22Rv1 (cell line): ENCODE measurements around the gene ACSF3.

Experiments used
- ZFX ChIP-seq: fragments of 450-650 bp; IDR thresholded peaks from 2 replicates; pipeline ENCODE4 v1.6.1; 2017; ENCODE audit warnings: antibody characterized with exemption, borderline replicate concordance
- TF ChIP-seq, protein P1 (sequence below): fragments of 450-650 bp; IDR thresholded peaks from 2 replicates; pipeline ENCODE4 v1.5.1; 2017; ENCODE audit warnings: mild to moderate bottlenecking

DNA sequence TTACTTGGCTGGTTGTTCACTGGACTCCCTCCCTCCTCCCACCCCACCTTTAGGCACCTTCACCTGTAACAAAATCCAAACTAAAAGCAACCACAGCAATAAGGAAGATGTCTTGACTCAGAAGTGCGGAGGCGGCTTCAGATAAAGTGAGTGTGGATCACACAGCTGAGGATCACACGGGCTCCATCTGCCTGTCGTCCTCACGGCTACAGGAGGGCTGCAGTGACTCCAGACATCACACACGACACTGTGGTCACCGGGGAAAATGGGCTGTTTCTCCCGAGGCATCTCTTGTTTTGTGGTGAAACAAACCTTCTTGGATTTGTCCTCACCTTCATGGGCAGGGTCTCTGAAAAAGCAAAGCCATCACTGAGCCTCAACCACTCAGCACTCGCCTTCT is 7.9 kb upstream of the ACSF3 start:
- TF ChIP-seq, protein P1, sequence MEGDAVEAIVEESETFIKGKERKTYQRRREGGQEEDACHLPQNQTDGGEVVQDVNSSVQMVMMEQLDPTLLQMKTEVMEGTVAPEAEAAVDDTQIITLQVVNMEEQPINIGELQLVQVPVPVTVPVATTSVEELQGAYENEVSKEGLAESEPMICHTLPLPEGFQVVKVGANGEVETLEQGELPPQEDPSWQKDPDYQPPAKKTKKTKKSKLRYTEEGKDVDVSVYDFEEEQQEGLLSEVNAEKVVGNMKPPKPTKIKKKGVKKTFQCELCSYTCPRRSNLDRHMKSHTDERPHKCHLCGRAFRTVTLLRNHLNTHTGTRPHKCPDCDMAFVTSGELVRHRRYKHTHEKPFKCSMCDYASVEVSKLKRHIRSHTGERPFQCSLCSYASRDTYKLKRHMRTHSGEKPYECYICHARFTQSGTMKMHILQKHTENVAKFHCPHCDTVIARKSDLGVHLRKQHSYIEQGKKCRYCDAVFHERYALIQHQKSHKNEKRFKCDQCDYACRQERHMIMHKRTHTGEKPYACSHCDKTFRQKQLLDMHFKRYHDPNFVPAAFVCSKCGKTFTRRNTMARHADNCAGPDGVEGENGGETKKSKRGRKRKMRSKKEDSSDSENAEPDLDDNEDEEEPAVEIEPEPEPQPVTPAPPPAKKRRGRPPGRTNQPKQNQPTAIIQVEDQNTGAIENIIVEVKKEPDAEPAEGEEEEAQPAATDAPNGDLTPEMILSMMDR = no peak
- no peak for TF ChIP-seq ZFX
